HG03432 (cell line): ENCODE results near the gene INS.

ENCODE experiments used
- ATAC-seq: cut with Tn5 transposase; IDR thresholded peaks from one replicate; pipeline ENCODE4 v1.9.1; 2021; ENCODE audit warnings: mild to moderate bottlenecking, moderate library complexity; ENCODE audit not compliant: unreplicated experiment

INS gene

GRCh38 chr11:2149864-2150847 is 10.9 kb downstream of the INS start:
- no peak for ATAC-seq

GRCh38 chr11:2149460-2149859 is 11.5 kb downstream of the INS start:
- no peak for ATAC-seq

GRCh38 chr11:2148595-2148994 is 12.4 kb downstream of the INS start:
- no peak for ATAC-seq

GRCh38 chr11:2147391-2147790 is 13.6 kb downstream of the INS start:
- no peak for ATAC-seq

GRCh38 chr11:2146051-2146450 is 15.0 kb downstream of the INS start:
- ATAC-seq = no peak

- no peak for ATAC-seq
These were observed 16.3 kb downstream of the INS start for GRCh38 chr11:2144544-2145248.

DNA sequence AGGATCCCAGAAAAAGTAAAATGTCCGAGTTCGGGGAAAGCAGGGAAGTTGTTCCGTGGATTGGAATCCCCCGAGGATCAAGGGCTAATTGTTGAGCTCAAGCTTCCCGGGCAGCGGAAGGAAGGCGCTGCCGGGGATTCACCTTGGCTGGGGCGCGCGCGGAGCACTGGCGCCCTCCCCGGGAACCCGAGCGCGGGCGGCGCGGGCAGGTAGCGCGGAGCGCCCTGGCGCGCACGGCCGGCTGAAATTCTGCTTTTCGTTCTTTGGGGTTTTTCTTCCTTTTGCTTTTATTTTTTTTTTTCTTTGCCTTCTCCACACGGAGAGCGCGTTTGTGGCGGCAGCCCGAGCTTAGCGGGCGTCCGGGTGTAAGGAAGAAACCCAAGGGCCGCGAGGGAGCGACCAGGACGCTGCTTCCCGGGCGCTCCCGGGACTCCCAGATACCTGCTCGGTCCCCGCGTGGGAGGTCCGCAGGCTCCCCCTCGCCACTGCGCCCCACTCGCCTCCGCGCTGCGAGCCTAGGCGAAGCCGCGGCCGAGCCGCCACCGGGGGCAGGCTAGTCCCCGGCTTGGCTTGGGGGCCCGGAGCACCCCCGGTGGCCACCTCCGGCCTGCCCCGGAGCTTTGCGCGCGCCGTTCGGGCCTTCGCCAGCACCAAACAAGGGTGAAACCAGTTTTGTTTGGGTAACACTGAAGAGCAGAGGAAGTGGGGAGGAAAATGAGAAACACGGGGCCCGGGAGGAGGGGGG is 17.0 kb downstream of the INS start:
- no peak for ATAC-seq

GRCh38 chr11:2143477-2143798 is 17.6 kb downstream of the INS start:
- ATAC-seq = no peak

DNA sequence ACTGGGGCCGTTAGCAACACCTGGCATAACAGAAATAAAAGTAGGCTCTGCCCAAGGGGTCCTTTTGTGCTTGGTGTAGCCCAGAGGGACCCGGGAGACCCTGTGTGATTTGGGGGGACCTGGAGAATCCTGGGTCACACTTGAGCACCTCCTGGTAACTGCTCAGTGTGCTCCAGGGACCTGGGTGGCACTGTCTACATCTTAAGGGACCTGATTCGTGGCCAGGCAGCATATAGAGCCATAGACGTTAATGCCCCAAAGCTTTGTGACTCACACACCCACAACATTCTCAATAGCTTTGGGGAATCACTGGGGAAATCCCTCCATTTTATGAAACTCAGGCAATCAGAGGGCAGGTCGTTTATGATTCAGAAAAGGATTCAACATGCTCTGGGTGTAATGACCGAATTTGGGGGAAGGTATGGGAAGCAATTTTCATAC is 18.2 kb downstream of the INS start:
- no peak for ATAC-seq

DNA sequence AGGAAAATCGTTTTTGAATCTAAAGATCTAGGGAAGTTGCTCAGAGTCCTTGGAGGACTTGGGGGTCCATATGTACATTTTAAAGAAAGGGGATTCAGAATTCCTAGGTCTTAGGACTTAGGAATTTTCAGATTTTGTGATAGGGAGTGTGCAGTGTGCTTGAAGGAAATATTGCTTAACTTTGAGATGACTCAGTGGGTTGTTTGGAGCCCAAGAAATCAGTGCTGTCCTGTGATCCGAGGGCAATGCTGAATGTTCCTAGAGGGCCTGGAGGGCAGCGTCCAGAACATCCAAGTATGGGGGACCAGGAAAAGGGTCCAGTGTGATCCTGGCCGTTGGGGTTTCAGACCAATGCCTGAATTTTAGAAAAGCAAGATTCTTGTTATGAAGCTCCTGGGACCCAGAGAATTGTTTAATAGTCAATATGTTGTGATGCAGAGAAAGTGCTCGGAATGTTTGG is 18.7 kb downstream of the INS start:
- no peak for ATAC-seq

DNA sequence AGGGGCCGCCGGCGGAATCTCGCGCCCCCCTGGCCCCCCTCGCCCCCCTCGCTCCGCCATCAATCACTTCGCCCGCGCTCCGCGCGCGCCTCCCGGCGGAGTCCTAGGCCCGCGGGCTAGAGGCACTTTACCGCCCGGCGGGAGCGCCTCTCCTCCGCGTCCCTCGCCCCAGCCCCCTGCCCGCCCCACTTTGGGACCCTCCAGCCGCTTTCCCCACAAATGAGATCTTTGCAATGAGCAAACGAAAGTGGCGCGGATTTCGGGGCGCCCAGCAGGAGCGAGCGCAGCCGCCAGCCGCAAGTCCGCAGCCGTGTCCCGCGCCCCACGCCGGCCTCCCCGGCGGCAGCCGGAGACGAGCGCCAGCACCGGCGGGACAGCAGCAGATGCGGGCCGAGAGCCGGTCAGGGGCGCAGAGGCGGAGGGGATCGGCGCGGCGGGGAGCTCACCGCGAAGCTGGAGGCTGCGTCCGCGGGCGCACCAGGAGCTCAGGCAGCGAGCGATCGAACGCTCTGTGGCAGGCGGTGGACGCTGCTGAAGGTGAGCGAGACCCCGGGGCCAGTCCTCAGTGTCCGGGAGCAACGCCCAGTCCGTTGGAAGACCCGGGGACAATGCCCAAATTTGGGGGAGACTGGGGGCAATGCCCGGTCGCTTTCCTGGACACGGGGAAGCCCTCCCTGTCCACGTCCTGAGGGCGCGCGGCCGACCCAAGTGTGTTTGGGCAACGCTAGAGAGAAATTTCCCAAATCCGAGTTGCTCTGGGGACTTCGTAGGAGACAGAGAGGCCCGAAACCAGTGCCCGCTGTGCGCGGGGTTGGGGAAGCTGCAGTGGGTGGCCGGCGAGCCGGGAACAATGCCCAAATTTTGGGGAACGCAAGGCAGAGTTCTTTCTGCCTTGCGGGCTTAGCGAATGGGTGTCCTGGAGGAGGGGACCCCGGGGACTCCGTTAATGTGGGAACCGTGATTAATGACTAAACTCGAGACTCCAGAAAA is 20.3 kb downstream of the INS start:
- ATAC-seq = no peak

GRCh38 chr11:2139621-2140337 is 21.2 kb downstream of the INS start:
- no peak for ATAC-seq

- ATAC-seq = no peak
These were observed 21.9 kb downstream of the INS start, which contains the start of gene IGF2 for GRCh38 chr11:2139123-2139521. TSS of gene IGF2 (minus strand) at chr11:2139389. CDS start at chr11:2135523, 3,866 bp downstream.

DNA sequence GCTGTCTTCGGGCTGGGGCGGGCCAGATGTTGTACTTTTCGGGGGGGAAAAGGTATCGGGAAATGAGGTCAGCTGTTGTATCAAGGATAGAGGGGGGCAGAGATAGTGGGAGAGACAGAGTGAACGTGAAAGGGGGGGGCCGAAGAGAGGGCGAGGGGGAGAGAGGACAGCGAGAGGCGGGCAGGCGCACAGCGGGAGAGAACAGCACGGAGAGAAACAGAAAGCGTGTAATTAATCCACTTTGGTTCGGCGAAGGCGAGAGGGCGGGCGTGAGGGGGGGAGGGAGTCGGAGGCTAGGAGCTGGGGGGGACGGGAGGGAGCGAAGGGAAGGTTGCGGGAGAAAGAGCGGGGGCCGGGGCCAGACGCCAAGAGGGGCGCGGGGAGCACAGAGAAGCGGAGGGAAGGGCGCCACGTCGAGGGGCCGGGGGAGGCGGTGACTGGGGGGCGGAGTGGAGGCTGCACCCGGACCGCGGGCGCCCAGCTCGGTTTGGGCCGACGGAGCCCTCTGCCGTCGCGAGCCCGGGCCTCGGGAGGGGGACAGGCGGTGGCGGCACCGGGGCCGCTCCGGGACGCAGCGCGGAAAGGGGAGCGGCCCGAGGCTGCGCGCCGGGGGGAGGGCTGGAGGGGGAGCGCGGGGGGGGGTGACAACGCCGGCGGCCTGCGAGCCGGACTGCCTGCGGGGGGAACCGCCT is 22.4 kb downstream of the INS start:
- ATAC-seq = no peak

GRCh38 chr11:2138068-2138430 is 23.0 kb downstream of the INS start:
- no peak for ATAC-seq

GRCh38 chr11:2137202-2138067 is 23.6 kb downstream of the INS start:
- no peak for ATAC-seq

GRCh38 chr11:2136952-2137201 is 24.1 kb downstream of the INS start:
- ATAC-seq = no peak
